ENCODE data around the gene ARMC10.
"Not testable (repeated sequence)": the region's sequence is repeated elsewhere in the genome, so short reads cannot be mapped to it uniquely, and the experiment has no call there.

The ARMC10 gene

GRCh38 chr7:103074519-103075336, at the start of gene ARMC10, which contains the start of gene FBXL13:
ARMC10 (plus strand) TSS chr7:103075140; CDS start chr7:103075273, 133 bp downstream.
FBXL13 (minus strand) TSS chr7:103074796.
- DNase-seq: peak; percentile 80 to 96 (median 92)
- intact Hi-C loops (cut with DNase I): loop anchor here (10.0 kb wide), 1 partner anchor 70 kb away; the partner anchor contains the start of gene NAPEPLD

- intact Hi-C loops (cut with DNase I): no loop called here
- no peak for DNase-seq
These were observed 49.6 kb upstream of the ARMC10 start for GRCh38 chr7:103025341-103025740.

- no peak for DNase-seq
- intact Hi-C loops (cut with DNase I): no loop called here
These were observed 43.9 kb upstream of the ARMC10 start for GRCh38 chr7:103031024-103031423.

- intact Hi-C loops (cut with DNase I): no loop called here
These were observed 43.2 kb upstream of the ARMC10 start for GRCh38 chr7:103031781-103032180.

GRCh38 chr7:103034318-103034717, 40.6 kb upstream of the ARMC10 start:
- intact Hi-C loops (cut with DNase I); DNase-seq: not testable (repeated sequence)

More at GRCh38 chr7:103031781-103032180, 43.2 kb upstream of the ARMC10 start:
- DNase-seq: no peak

GRCh38 chr7:103037476-103037822, 37.5 kb upstream of the ARMC10 start:
- intact Hi-C loops (cut with DNase I): no loop called here
- no peak for DNase-seq

- DNase-seq; intact Hi-C loops (cut with DNase I): not testable (repeated sequence)
These were observed 36.9 kb upstream of the ARMC10 start for GRCh38 chr7:103037823-103038739.

GRCh38 chr7:103041815-103042214, 33.1 kb upstream of the ARMC10 start:
- intact Hi-C loops (cut with DNase I); DNase-seq: not testable (repeated sequence)

- intact Hi-C loops (cut with DNase I): no loop called here
These were observed 26.1 kb upstream of the ARMC10 start for GRCh38 chr7:103048833-103049232.

GRCh38 chr7:103051519-103051918, 23.4 kb upstream of the ARMC10 start:
- intact Hi-C loops (cut with DNase I): no loop called here
- no peak for DNase-seq

More at GRCh38 chr7:103048833-103049232, 26.1 kb upstream of the ARMC10 start:
- no peak for DNase-seq

- intact Hi-C loops (cut with DNase I); DNase-seq: not testable (repeated sequence)
These were observed 18.9 kb upstream of the ARMC10 start for GRCh38 chr7:103056006-103056405.

- intact Hi-C loops (cut with DNase I): no loop called here
- DNase-seq: no peak
These were observed 16.8 kb upstream of the ARMC10 start for GRCh38 chr7:103058122-103058521.

- DNase-seq: no peak
- intact Hi-C loops (cut with DNase I): no loop called here
These were observed 15.5 kb upstream of the ARMC10 start for GRCh38 chr7:103059471-103059870.

- intact Hi-C loops (cut with DNase I): no loop called here
- DNase-seq: no peak
These were observed 11.0 kb upstream of the ARMC10 start for GRCh38 chr7:103063895-103064294.

- DNase-seq: peak in 18 of 42 donors; percentile 2 to 60 (median 22)
- intact Hi-C loops (cut with DNase I): no loop called here
These were observed 9.3 kb upstream of the ARMC10 start for GRCh38 chr7:103065667-103066066.

- DNase-seq: no peak
- intact Hi-C loops (cut with DNase I): no loop called here
These were observed 6.2 kb upstream of the ARMC10 start for GRCh38 chr7:103068414-103069403.

- intact Hi-C loops (cut with DNase I): loop anchor here (10.0 kb wide), 1 partner anchor 74 kb away; the partner anchor contains the start of gene NAPEPLD
- DNase-seq: no peak
These were observed 3.9 kb upstream of the ARMC10 start for GRCh38 chr7:103071000-103071399.

- DNase-seq: no peak
- intact Hi-C loops (cut with DNase I): loop anchor here (10.0 kb wide), 1 partner anchor 71 kb away; the partner anchor contains the start of gene NAPEPLD
These were observed 886 bp upstream of the ARMC10 start for GRCh38 chr7:103073989-103074518.
